BE2C (cell line): ENCODE measurements around the gene HBQ1.
A peak's percentile ranks its signal among the peaks of the same experiment; 100 is the strongest.
"Not testable (repeated sequence)": the region's sequence is repeated elsewhere in the genome, so short reads cannot be mapped to it uniquely, and the experiment has no call there.

Experiments
- DNase-seq: peaks from one replicate; pipeline ENCODE4 v3.0.0-alpha.2; 2020
- H3K27me3 ChIP-seq: fragments of 250-450 bp; sonication (Bioruptor Pico); 2 replicates; pipeline ENCODE4 v1.5.1; 2020; ENCODE audit warnings: mild to moderate bottlenecking
- H3K36me3 ChIP-seq: fragments of 250-450 bp; sonication (Bioruptor Pico); 2 replicates; pipeline ENCODE4 v1.5.1; 2020; ENCODE audit warnings: mild to moderate bottlenecking
- H3K4me1 ChIP-seq: fragments of 250-450 bp; sonication (Bioruptor Pico); 2 replicates; pipeline ENCODE4 v1.5.1; 2020
- H3K4me3 ChIP-seq: 2 replicates; pipeline ENCODE4 v1.5.1; 2011; ENCODE audit warnings: low read depth, low read length
- H3K9me3 ChIP-seq: fragments of 250-450 bp; sonication (Bioruptor Pico); 2 replicates; pipeline ENCODE4 v1.5.1; 2020
- CTCF ChIP-seq: IDR thresholded peaks from 2 replicates; pipeline ENCODE4 v1.5.1; 2012; ENCODE audit warnings: mild to moderate bottlenecking, low read depth, low read length

The HBQ1 gene

DNA sequence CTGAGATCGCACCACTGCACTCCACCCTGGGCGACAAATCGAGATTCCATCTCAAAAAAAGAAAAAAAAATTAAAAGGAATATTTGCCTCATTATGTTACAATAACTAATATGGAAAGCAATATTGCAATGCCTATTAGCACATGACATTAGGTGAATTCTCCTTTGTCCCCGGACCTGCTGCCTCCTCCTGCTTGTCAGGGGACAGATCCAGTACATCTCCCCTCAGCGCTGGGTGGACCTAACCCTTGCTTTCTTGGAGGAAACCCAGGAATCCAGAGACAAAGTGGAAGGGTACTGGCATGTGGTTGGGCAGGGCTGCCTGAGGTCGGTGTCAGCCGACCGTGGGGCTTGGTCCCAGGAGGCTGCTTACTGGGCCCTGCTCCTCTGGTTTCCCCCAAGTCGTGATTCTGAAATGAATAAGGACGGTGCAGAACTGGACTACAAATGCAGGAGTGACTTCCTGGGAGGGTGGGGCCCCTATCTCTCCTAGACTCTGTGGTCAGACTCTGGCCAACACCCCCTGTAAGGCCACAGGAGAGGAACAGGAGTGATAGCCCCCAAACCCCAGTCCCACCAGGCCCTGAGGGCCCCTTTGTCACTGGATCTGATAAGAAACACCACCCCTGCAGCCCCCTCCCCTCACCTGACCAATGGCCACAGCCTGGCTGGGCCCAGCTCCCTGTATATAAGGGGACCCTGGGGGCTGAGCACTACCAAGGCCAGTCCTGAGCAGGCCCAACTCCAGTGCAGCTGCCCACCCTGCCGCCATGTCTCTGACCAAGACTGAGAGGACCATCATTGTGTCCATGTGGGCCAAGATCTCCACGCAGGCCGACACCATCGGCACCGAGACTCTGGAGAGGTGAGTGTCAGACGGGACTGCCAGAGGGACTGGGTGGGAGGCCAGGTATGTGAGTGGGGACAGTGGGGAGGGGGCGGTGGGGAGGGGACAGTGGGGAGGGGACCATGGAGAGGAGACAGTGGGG lies 27.8 kb upstream of the HBQ1 start, which contains the start of gene HBZ:
TSS of gene HBZ (plus strand) at position 504 of the 988 bp plus-strand sequence. CDS start at position 770, 266 bp downstream.
- H3K4me3 ChIP-seq = no peak within 1 kb of the TSS
- H3K27me3 ChIP-seq = peaks cover 7% of the 10 kb centered on the region; the same call in 1 of the 2 replicates

DNA sequence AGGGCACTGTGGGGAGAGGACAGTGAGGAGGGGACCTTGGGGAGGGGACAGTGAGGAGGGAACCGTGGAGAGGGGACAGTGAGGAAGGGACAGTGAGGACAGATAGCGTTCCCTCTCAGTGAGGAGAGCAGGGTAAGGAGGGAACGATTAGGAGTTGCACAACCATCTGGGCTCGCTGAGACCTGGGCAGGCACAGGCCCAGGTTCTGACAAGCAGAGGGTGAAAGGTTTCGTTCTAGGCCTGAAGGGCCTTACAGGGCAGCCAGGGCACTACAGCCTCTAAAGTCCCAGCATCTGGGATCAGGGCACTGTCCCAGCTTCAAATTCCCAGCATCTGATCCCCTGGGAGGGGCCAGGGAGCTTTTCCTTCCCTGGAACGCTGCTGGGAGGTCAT lies 27.1 kb upstream of the HBQ1 start:
- H3K4me3 ChIP-seq, H3K9me3 ChIP-seq, H3K4me1 ChIP-seq, H3K36me3 ChIP-seq, DNase-seq: not testable (repeated sequence)
- peaks cover 14% of the 10 kb centered on the region for H3K27me3 ChIP-seq

More for the DNA sequence above, 27.8 kb upstream of the HBQ1 start, which contains the start of gene HBZ:
- Histone ChIP-seq H3K36me3 (no peaks in the 10 kb centered on the region), H3K4me1 (peaks cover 7% of the 10 kb centered on the region), H3K9me3 (no peaks in the 10 kb centered on the region)
- DNase-seq = no peak
- TF ChIP-seq CTCF = no peak

GRCh38 chr16:153550-154216 lies 26.6 kb upstream of the HBQ1 start:
- H3K36me3 ChIP-seq, H3K9me3 ChIP-seq, H3K4me3 ChIP-seq, H3K4me1 ChIP-seq, DNase-seq: not testable (repeated sequence)
- peaks cover 19% of the 10 kb centered on the region for H3K27me3 ChIP-seq

DNA sequence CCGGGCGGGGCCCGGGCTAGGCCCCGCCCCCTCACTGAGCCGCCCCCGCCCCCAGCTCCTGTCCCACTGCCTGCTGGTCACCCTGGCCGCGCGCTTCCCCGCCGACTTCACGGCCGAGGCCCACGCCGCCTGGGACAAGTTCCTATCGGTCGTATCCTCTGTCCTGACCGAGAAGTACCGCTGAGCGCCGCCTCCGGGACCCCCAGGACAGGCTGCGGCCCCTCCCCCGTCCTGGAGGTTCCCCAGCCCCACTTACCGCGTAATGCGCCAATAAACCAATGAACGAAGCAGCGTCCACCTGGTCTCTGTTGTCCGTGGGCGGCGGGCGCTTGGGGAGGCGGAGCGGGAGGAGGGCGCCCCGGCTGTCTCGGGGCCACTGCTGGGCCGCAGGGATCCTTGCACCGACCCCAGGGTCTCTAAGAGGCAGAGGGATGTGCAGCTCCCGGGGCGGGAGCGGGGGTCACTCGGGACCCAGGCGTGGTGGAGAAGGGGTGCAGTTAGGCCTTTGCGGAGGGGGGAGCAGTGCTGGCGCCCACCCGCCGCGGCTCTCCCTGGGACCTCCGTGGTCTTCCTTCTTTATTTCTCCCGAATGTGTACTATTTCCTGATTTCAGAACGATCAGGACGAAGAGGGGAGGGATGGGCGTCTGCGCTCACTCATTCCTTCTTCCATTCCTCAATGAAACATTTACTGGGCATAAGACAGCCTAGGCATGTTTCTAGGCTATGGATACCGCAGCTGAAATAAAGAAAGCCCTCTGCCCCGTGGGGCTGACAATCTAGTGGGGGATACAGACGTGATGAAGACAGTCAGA lies 25.8 kb upstream of the HBQ1 start:
- peak; percentile 53 for DNase-seq
- Histone ChIP-seq H3K4me1 (peaks cover 3% of the 10 kb centered on the region; the same call in 1 of the 2 replicates), H3K27me3 (peaks cover 24% of the 10 kb centered on the region), H3K36me3 (no peaks in the 10 kb centered on the region), H3K4me3 (peak overlapping the region; percentile 66), H3K9me3 (no peaks in the 10 kb centered on the region)
- no peak for TF ChIP-seq CTCF

GRCh38 chr16:155031-155398 lies 25.2 kb upstream of the HBQ1 start:
- H3K9me3 ChIP-seq = no peaks in the 10 kb centered on the region
- peak overlapping the region; percentile 66 for H3K4me3 ChIP-seq
- no peak for TF ChIP-seq CTCF
- H3K4me1 ChIP-seq = no peaks in the 10 kb centered on the region
- no peaks in the 10 kb centered on the region for H3K36me3 ChIP-seq
- no peak for DNase-seq
- H3K27me3 ChIP-seq = peaks cover 24% of the 10 kb centered on the region

DNA sequence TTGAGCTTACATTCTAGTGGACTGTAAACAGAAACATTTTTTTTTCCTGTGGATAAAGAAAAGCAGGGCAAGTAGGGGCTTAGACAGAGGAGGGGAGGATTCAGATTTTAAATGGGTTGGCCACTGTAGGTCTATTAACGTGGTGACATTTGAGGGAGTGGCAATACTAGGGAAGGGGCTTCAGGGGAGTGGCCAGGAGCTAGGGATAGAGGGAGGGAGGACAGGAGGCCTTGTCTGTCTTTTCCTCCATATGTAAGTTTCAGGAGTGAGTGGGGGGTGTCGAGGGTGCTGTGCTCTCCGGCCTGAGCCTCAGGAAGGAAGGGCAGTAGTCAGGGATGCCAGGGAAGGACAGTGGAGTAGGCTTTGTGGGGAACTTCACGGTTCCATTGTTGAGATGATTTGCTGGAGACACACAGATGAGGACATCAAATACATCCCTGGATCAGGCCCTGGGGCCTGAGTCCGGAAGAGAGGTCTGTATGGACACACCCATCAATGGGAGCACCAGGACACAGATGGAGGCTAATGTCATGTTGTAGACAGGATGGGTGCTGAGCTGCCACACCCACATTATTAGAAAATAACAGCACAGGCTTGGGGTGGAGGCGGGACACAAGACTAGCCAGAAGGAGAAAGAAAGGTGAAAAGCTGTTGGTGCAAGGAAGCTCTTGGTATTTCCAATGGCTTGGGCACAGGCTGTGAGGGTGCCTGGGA lies 21.0 kb upstream of the HBQ1 start:
- Histone ChIP-seq H3K9me3 (no peaks in the 10 kb centered on the region), H3K27me3 (peaks cover 24% of the 10 kb centered on the region), H3K36me3 (no peaks in the 10 kb centered on the region), H3K4me3 (no peak overlapping the region), H3K4me1 (no peaks in the 10 kb centered on the region)
- no peak for DNase-seq
- no peak for TF ChIP-seq CTCF

- not testable (repeated sequence) for DNase-seq, H3K36me3 ChIP-seq, H3K4me1 ChIP-seq, H3K4me3 ChIP-seq, H3K9me3 ChIP-seq
- peaks cover 25% of the 10 kb centered on the region for H3K27me3 ChIP-seq
Observed at GRCh38 chr16:160242-160641, 20.0 kb upstream of the HBQ1 start.
